ENCODE data around the gene STAU1. TPM values are rescaled to one million over a fixed set of nuclear protein-coding genes. Genes with fewer than 3 reads are reported as not detected.

The STAU1 gene
- total and polyA plus RNA-seq, 2 of the 13 experiments (the other 11 are each of a cell fraction or from before 2014, with no cell fraction given): 119 to 133 TPM

DNA sequence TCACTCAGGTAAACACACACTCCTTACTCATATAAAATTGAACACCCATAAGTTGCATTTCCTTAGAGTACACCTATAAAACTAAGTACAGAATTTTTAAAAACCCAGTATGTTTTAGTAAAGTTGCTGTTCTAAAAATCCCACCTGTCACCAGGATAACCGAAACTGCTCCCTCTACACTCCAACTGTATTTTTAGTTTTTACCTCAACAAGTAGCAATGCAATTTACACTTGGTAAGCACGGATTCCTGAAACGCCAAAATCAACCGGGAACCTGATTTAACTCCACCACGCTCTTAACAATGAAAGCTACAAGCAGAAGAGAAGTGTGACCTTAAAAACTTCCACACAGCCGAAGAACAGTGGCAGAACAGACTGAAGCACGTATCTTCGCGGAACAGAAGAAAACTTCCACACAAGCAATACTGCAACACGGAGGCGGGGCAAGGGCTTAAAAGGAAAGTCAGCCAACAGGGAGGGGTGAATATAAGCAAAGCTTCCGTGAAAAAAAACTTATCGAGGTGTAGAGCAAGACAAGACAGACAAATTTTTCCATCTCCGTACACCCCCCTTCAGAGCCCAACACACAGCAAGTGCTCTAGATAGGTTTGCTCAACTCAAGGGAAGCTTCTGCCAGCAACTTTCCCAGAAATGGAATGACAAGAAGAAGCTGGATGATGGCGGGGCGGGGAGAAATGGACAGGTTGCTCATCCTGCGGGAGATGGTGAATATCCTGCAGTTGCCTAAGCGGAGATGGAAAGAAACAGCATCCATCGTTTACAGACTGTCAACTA lies 1.4 kb downstream of the STAU1 start (continued):
- TF ChIP-seq CENPT (CRISPR knock-in tag; IDR thresholded peaks at IDR 0.05; ENCODE audit: low read depth) (no peak), BHLHE40 (IDR thresholded peaks at IDR 0.05; ENCODE audit: low read length) (no peak), KAT8 (CRISPR knock-in tag; IDR thresholded peaks at IDR 0.05) (no peak; the same call in 1 of the 2 replicates), ZNF749 (CRISPR knock-in tag; IDR thresholded peaks at IDR 0.05; ENCODE audit: borderline replicate concordance) (0 out of 2 replicates have a peak, but pooled peaks have one; percentile 57), ZNF747 (CRISPR knock-in tag; IDR thresholded peaks at IDR 0.05; ENCODE audit: borderline replicate concordance) (0 out of 2 replicates have a peak, but pooled peaks have one; percentile 58), KMT2A (CRISPR knock-in tag; IDR thresholded peaks at IDR 0.05) (peak; percentile 81), MTA3 (CRISPR knock-in tag; IDR thresholded peaks at IDR 0.05) (no peak), CCAR2 (optimal IDR thresholded peaks at IDR 0.05; ENCODE audit: low read depth, low read length) (no peak), TCF7 (IDR thresholded peaks at IDR 0.05; ENCODE audit: low read depth) (no peak), ZC3H13 (CRISPR knock-in tag; IDR thresholded peaks at IDR 0.05) (no peak), KDM6A (CRISPR knock-in tag; IDR thresholded peaks at IDR 0.05; ENCODE audit: low read depth) (no peak), SMAD9 (CRISPR knock-in tag; IDR thresholded peaks at IDR 0.05) (no peak), ZKSCAN1 (IDR thresholded peaks at IDR 0.05; ENCODE audit: low read length) (no peak), HMGA1 (CRISPR knock-in tag; conservative IDR thresholded peaks at IDR 0.05) (no peak), FLYWCH1 (CRISPR knock-in tag; IDR thresholded peaks at IDR 0.05) (no peak), NFKBIZ (CRISPR knock-in tag; IDR thresholded peaks at IDR 0.05) (no peak), ZNF331 (CRISPR knock-in tag; IDR thresholded peaks at IDR 0.05) (0 out of 2 replicates have a peak, but pooled peaks have one; percentile 10), SUZ12 (IDR thresholded peaks at IDR 0.05; ENCODE audit: low read depth, low read length) (no peak), GFI1 (CRISPR knock-in tag; IDR thresholded peaks at IDR 0.05; ENCODE audit: borderline replicate concordance) (0 out of 2 replicates have a peak, but pooled peaks have one; percentile 59), NR2F2 (IDR thresholded peaks at IDR 0.05; ENCODE audit: borderline replicate concordance, low read depth) (no peak), NCOA1 (CRISPR knock-in tag; IDR thresholded peaks at IDR 0.05) (no peak), ZMYM3 (CRISPR knock-in tag; IDR thresholded peaks at IDR 0.05) (peak; percentile 51; the same call in 1 of the 2 replicates), MTF2 (CRISPR knock-in tag; IDR thresholded peaks at IDR 0.05; ENCODE audit: borderline replicate concordance) (no peak), HIVEP1 (CRISPR knock-in tag; IDR thresholded peaks at IDR 0.05) (no peak), MTA1 (CRISPR knock-in tag; IDR thresholded peaks at IDR 0.05; ENCODE audit: borderline replicate concordance) (no peak), HNRNPL (IDR thresholded peaks at IDR 0.05; ENCODE audit: low read depth, low read length) (no peak), ZFAT (CRISPR knock-in tag; conservative IDR thresholded peaks at IDR 0.05) (peak; percentile 58; the same call in 1 of the 2 replicates)
- TF ChIP-seq, protein P1, sequence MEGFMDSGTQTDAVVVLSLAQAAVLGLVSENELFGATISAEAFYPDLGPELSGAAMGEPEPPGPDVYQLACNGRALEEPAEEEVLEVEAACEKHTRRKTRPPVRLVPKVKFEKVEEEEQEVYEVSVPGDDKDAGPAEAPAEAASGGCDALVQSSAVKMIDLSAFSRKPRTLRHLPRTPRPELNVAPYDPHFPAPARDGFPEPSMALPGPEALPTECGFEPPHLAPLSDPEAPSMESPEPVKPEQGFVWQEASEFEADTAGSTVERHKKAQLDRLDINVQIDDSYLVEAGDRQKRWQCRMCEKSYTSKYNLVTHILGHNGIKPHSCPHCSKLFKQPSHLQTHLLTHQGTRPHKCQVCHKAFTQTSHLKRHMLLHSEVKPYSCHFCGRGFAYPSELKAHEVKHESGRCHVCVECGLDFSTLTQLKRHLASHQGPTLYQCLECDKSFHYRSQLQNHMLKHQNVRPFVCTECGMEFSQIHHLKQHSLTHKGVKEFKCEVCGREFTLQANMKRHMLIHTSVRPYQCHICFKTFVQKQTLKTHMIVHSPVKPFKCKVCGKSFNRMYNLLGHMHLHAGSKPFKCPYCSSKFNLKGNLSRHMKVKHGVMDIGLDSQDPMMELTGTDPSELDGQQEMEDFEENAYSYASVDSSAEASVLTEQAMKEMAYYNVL (CRISPR knock-in tag; IDR thresholded peaks at IDR 0.05; ENCODE audit: borderline replicate concordance): peak; percentile 47; the same call in 1 of the 2 replicates
- TF ChIP-seq, protein P2, sequence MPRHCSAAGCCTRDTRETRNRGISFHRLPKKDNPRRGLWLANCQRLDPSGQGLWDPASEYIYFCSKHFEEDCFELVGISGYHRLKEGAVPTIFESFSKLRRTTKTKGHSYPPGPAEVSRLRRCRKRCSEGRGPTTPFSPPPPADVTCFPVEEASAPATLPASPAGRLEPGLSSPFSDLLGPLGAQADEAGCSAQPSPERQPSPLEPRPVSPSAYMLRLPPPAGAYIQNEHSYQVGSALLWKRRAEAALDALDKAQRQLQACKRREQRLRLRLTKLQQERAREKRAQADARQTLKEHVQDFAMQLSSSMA (CRISPR knock-in tag; IDR thresholded peaks at IDR 0.05): 0 out of 2 replicates have a peak, but pooled peaks have one; percentile 64
- TF ChIP-seq, protein P3, sequence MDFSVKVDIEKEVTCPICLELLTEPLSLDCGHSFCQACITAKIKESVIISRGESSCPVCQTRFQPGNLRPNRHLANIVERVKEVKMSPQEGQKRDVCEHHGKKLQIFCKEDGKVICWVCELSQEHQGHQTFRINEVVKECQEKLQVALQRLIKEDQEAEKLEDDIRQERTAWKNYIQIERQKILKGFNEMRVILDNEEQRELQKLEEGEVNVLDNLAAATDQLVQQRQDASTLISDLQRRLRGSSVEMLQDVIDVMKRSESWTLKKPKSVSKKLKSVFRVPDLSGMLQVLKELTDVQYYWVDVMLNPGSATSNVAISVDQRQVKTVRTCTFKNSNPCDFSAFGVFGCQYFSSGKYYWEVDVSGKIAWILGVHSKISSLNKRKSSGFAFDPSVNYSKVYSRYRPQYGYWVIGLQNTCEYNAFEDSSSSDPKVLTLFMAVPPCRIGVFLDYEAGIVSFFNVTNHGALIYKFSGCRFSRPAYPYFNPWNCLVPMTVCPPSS (IDR thresholded peaks at IDR 0.05): no peak
